Measurements from ENCODE around the gene PPP1R13L. TPM values are rescaled to one million over a fixed set of nuclear protein-coding genes. Genes with fewer than 3 reads are reported as not detected.

PPP1R13L gene
- total RNA-seq, 4 donors from 2014 or later, result 195 to 597 (median 280) TPM

- peaks cover 52% of the 10 kb centered on the region for H3K4me1 ChIP-seq
- H3K9me3 ChIP-seq, result no peaks in the 10 kb centered on the region
- DNase-seq (ENCODE audit: low spot score in 2 of 2), result no peak
- peak overlapping the region; percentile 68 for H3K4me3 ChIP-seq
- under 1% methylated on average over 10 of the region's 10 CpGs for WGBS
- peaks cover 20% of the 10 kb centered on the region for H3K36me3 ChIP-seq
- H3K27ac ChIP-seq, result peak overlapping the region; percentile 96
- no peaks in the 10 kb centered on the region for H3K27me3 ChIP-seq
- TF ChIP-seq POLR2A (IDR thresholded peaks at IDR 0.05) (no peak), EP300 (IDR thresholded peaks at IDR 0.05) (no peak), POLR2AphosphoS5 (IDR thresholded peaks at IDR 0.05) (no peak), CTCF (IDR thresholded peaks at IDR 0.05) (no peak)
Measured at GRCh38 chr19:45407091-45407375, 2.2 kb upstream of the PPP1R13L start.

GRCh38 chr19:45406226-45407090, 1.6 kb upstream of the PPP1R13L start, which contains the start of gene POLR1G:
Gene POLR1G, plus strand, starts transcription at chr19:45406644. Its CDS starts 53 bp downstream, at chr19:45406697.
- no peaks in the 10 kb centered on the region for H3K9me3 ChIP-seq
- peaks cover 15% of the 10 kb centered on the region for H3K36me3 ChIP-seq
- no peaks in the 10 kb centered on the region for H3K27me3 ChIP-seq
- H3K27ac ChIP-seq, result peak within 1 kb of the TSS; percentile 96
- H3K4me1 ChIP-seq, result peaks cover 57% of the 10 kb centered on the region
- WGBS, result under 1% methylated on average over 47 of the region's 51 CpGs
- peak within 1 kb of the TSS; percentile 68 for H3K4me3 ChIP-seq
- DNase-seq (ENCODE audit: low spot score in 2 of 2), result peak; percentile 88 to 91
- TF ChIP-seq POLR2AphosphoS5 (IDR thresholded peaks at IDR 0.05) (peak in 1 of 3 donors; percentile 72), POLR2A (IDR thresholded peaks at IDR 0.05) (no peak)

GRCh38 chr19:45405435-45406225, 761 bp upstream of the PPP1R13L start:
- Histone ChIP-seq H3K9me3 (no peaks in the 10 kb centered on the region), H3K4me1 (peaks cover 63% of the 10 kb centered on the region), H3K4me3 (peak overlapping the region; percentile 68), H3K36me3 (peaks cover 9% of the 10 kb centered on the region), H3K27me3 (no peaks in the 10 kb centered on the region), H3K27ac (peak overlapping the region; percentile 96)
- WGBS, result under 1% methylated on average over 33 of the region's 48 CpGs
- DNase-seq (ENCODE audit: low spot score in 2 of 2), result peak; percentile 95 to 96
- TF ChIP-seq CTCF (IDR thresholded peaks at IDR 0.05) (no peak), POLR2AphosphoS5 (IDR thresholded peaks at IDR 0.05) (peak in 2 of 3 donors; percentile 5 to 64), POLR2A (IDR thresholded peaks at IDR 0.05) (no peak), EP300 (IDR thresholded peaks at IDR 0.05) (no peak)

GRCh38 chr19:45403781-45404556, 900 bp downstream of the PPP1R13L start:
- Histone ChIP-seq H3K4me3 (peak overlapping the region; percentile 68), H3K27ac (peak overlapping the region; percentile 96), H3K27me3 (no peaks in the 10 kb centered on the region), H3K9me3 (no peaks in the 10 kb centered on the region), H3K4me1 (peaks cover 76% of the 10 kb centered on the region), H3K36me3 (peaks cover 2% of the 10 kb centered on the region)
- 11% methylated on average over 20 of the region's 25 CpGs for WGBS
- TF ChIP-seq EP300 (IDR thresholded peaks at IDR 0.05), result no peak
- TF ChIP-seq POLR2AphosphoS5 (IDR thresholded peaks at IDR 0.05), result no peak
- no peak for TF ChIP-seq POLR2A (IDR thresholded peaks at IDR 0.05)
- TF ChIP-seq CTCF (IDR thresholded peaks at IDR 0.05), result no peak
- DNase-seq (ENCODE audit: low spot score in 2 of 2), result peak in 1 of 2 donors; percentile 81

GRCh38 chr19:45403272-45403671, 1.6 kb downstream of the PPP1R13L start:
- H3K4me3 ChIP-seq, result peak overlapping the region; percentile 68
- no peaks in the 10 kb centered on the region for H3K9me3 ChIP-seq
- TF ChIP-seq POLR2AphosphoS5 (IDR thresholded peaks at IDR 0.05) (no peak), EP300 (IDR thresholded peaks at IDR 0.05) (no peak), POLR2A (IDR thresholded peaks at IDR 0.05) (no peak), CTCF (IDR thresholded peaks at IDR 0.05) (no peak)
- no peaks in the 10 kb centered on the region for H3K27me3 ChIP-seq
- peak overlapping the region; percentile 96 for H3K27ac ChIP-seq
- WGBS, result 48% methylated on average over 4 of the region's 4 CpGs
- H3K36me3 ChIP-seq, result no peaks in the 10 kb centered on the region
- DNase-seq (ENCODE audit: low spot score in 2 of 2), result no peak
- peaks cover 83% of the 10 kb centered on the region for H3K4me1 ChIP-seq

Measured in suprapubic skin (tissue), 4 donors.